Endodermal cell (in vitro differentiated cells): ENCODE measurements around the gene STXBP5. TPM values are rescaled to one million over a fixed set of nuclear protein-coding genes. Genes with fewer than 3 reads are reported as not detected.

Experiments used
- DNase-seq: peaks from one replicate; pipeline ENCODE4 v3.0.0-alpha.2; 2017
- H3K27ac ChIP-seq: 2 replicates; pipeline ENCODE4 v1.5.1; 2013; ENCODE audit warnings: mild to moderate bottlenecking, low read depth, low read length, moderate library complexity
- H3K27me3 ChIP-seq: 2 replicates; pipeline ENCODE4 v1.6.1; 2013; ENCODE audit warnings: mild to moderate bottlenecking, low read length, moderate library complexity; ENCODE audit not compliant: insufficient read depth, control insufficient read depth, poor library complexity, severe bottlenecking
- H3K36me3 ChIP-seq: 2 replicates; pipeline ENCODE4 v1.7.0; 2013; ENCODE audit warnings: mild to moderate bottlenecking, low read length, moderate library complexity; ENCODE audit not compliant: control insufficient read depth, insufficient read depth
- H3K4me1 ChIP-seq: one replicate; pipeline ENCODE4 v1.7.0; 2013; ENCODE audit warnings: low read length; ENCODE audit not compliant: control insufficient read depth, insufficient read depth
- H3K4me3 ChIP-seq: 2 replicates; pipeline ENCODE4 v1.5.1; 2013; ENCODE audit warnings: mild to moderate bottlenecking, low read length, moderate library complexity
- H3K9ac ChIP-seq: 2 replicates; pipeline ENCODE4 v1.6.1; 2013; ENCODE audit warnings: mild to moderate bottlenecking, low read length, moderate library complexity; ENCODE audit not compliant: poor library complexity, severe bottlenecking; ENCODE audit errors: extremely low read depth
- H3K9me3 ChIP-seq: 2 replicates; pipeline ENCODE4 v1.6.1; 2013; ENCODE audit warnings: mild to moderate bottlenecking, low read length, moderate library complexity; ENCODE audit not compliant: control insufficient read depth
- H3K27ac Mint-ChIP-seq: 2 replicates; pipeline ENCODE4 v1.8.0; 2020; ENCODE audit warnings: mixed read lengths
- H3K27me3 Mint-ChIP-seq: 2 replicates; pipeline ENCODE4 v1.8.0; 2021; ENCODE audit warnings: mild to moderate bottlenecking, mixed read lengths; ENCODE audit not compliant: insufficient read depth
- H3K36me3 Mint-ChIP-seq: 2 replicates; pipeline ENCODE4 v1.8.0; 2020; ENCODE audit warnings: low read depth, mixed read lengths
- H3K4me1 Mint-ChIP-seq: 2 replicates; pipeline ENCODE4 v1.8.0; 2020; ENCODE audit warnings: mixed read lengths
- H3K4me3 Mint-ChIP-seq: 2 replicates; pipeline ENCODE4 v1.8.0; 2020; ENCODE audit warnings: mild to moderate bottlenecking, moderate library complexity, mixed read lengths
- H3K9me3 Mint-ChIP-seq: 2 replicates; pipeline ENCODE4 v1.8.0; 2020; ENCODE audit warnings: mild to moderate bottlenecking, mixed read lengths
- CTCF ChIP-seq: fragments of 200-600 bp; sonication (generic); conservative IDR thresholded peaks from 2 replicates; pipeline ENCODE4 v1.5.0; 2021; ENCODE audit warnings: antibody characterized with exemption, mild to moderate bottlenecking
- WGBS, 2 experiments: methylation state at CpG; one replicate each; pipeline versions ENCODE4 v1.1.5 to v1.1.7; 2013; ENCODE audit warnings: missing lambda C conversion rate in 2 of 2, mixed read lengths in 1 of 2; ENCODE audit not compliant: insufficient coverage in 1 of 2, insufficient read length in 1 of 2; 5-methylcytosine and 5-hydroxymethylcytosine counted together
- total RNA-seq, 2 donors: library from RNA; stranded (reverse); fragmentation: NEBNext Ultra II Directional in 1 of 2; extraction: Animal tissue kit (Norgen Biotek cat#: 25700) in 1 of 2; gene quantifications; 2 replicates in 1 of 2; 3 replicates in 1 of 2; pipeline ENCODE4 v1.2.1, GENCODE V29; 2021

STXBP5 gene
- total RNA-seq, 2 donors from 2014 or later: 19.2 to 25.2 TPM

- Mint-ChIP-seq H3K9me3 (no peaks in the 10 kb centered on the region), H3K27me3 (no peaks in the 10 kb centered on the region), H3K4me3 (no peak overlapping the region), H3K36me3 (peaks cover 13% of the 10 kb centered on the region), H3K27ac (no peak overlapping the region), H3K4me1 (no peaks in the 10 kb centered on the region)
- TF ChIP-seq CTCF: no peak
- 86 to 100% methylated on average over 1 to 3 of the region's 3 CpGs for WGBS, 2 experiments
- Histone ChIP-seq H3K4me1 (no peaks in the 10 kb centered on the region), H3K9me3 (no peaks in the 10 kb centered on the region), H3K36me3 (peaks cover 36% of the 10 kb centered on the region), H3K9ac (no peak overlapping the region), H3K4me3 (no peak overlapping the region), H3K27ac (no peak overlapping the region), H3K27me3 (no peaks in the 10 kb centered on the region)
- DNase-seq: no peak
Measured at GRCh38 chr6:147310521-147310920, 106.3 kb downstream of the STXBP5 start.

- Histone ChIP-seq H3K27ac (no peak overlapping the region), H3K9me3 (no peaks in the 10 kb centered on the region), H3K36me3 (peaks cover 41% of the 10 kb centered on the region), H3K27me3 (no peaks in the 10 kb centered on the region), H3K4me1 (no peaks in the 10 kb centered on the region), H3K9ac (no peak overlapping the region), H3K4me3 (no peak overlapping the region)
- no peaks in the 10 kb centered on the region for H3K4me1 Mint-ChIP-seq
- no peak overlapping the region for H3K4me3 Mint-ChIP-seq
- no peaks in the 10 kb centered on the region for H3K9me3 Mint-ChIP-seq
- no peak for DNase-seq
- H3K27ac Mint-ChIP-seq: no peak overlapping the region
- no peak for TF ChIP-seq CTCF
- H3K36me3 Mint-ChIP-seq: peaks cover 14% of the 10 kb centered on the region
- no peaks in the 10 kb centered on the region for H3K27me3 Mint-ChIP-seq
Measured at GRCh38 chr6:147311218-147311617, 107.0 kb downstream of the STXBP5 start.

- Histone ChIP-seq H3K9me3 (no peaks in the 10 kb centered on the region), H3K27ac (no peak overlapping the region), H3K27me3 (no peaks in the 10 kb centered on the region), H3K9ac (no peak overlapping the region), H3K36me3 (peaks cover 43% of the 10 kb centered on the region), H3K4me1 (no peaks in the 10 kb centered on the region), H3K4me3 (no peak overlapping the region)
- peaks cover 6% of the 10 kb centered on the region for H3K4me1 Mint-ChIP-seq
- no peak overlapping the region for H3K27ac Mint-ChIP-seq
- TF ChIP-seq CTCF: no peak
- H3K9me3 Mint-ChIP-seq: no peaks in the 10 kb centered on the region
- H3K4me3 Mint-ChIP-seq: no peak overlapping the region
- no peak for DNase-seq
- H3K36me3 Mint-ChIP-seq: peaks cover 21% of the 10 kb centered on the region
- no peaks in the 10 kb centered on the region for H3K27me3 Mint-ChIP-seq
- WGBS, 2 experiments: 88% methylated on average over 2 of the region's 2 CpGs; no CpG with 5 or more reads in 1 of the 2 experiments
Measured at GRCh38 chr6:147321260-147321659, 117.0 kb downstream of the STXBP5 start.
